C4-2B (cell line): ENCODE measurements around the gene CLTCL1.
"Not testable (repeated sequence)": the region's sequence is repeated elsewhere in the genome, so short reads cannot be mapped to it uniquely, and the experiment has no call there.

ENCODE experiments used
- H3K27ac ChIP-seq: fragments of 450-650 bp; 2 replicates; pipeline ENCODE4 v1.5.1; 2017
- CTCF ChIP-seq: fragments of 450-650 bp; conservative IDR thresholded peaks from 2 replicates; pipeline ENCODE4 v1.5.1; 2017; ENCODE audit warnings: mild to moderate bottlenecking
- ZFX ChIP-seq: fragments of 450-650 bp; IDR thresholded peaks from 2 replicates; pipeline ENCODE4 v1.6.1; 2017

Gene CLTCL1

DNA sequence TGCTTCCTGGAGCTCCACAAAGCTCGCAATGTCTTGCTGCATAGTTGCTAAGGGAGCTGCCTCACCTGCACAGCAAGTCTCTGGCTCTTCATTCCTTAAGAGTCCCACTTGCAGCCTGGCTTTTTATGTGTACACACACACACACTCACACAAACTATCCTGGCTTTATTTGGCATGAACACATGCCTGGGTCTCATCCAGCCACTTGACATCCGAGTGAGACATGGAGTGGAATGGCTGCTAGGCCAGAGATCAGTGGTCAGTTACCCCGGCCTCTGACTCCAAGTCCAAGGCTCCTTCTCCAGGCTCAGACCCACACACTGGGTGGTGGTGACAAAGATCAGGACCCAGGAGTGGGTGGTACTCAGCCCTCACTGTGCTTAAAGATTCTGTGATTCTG lies 37.9 kb upstream of the CLTCL1 start:
- TF ChIP-seq ZFX (no peak), CTCF (no peak)
- H3K27ac ChIP-seq = no peak overlapping the region

DNA sequence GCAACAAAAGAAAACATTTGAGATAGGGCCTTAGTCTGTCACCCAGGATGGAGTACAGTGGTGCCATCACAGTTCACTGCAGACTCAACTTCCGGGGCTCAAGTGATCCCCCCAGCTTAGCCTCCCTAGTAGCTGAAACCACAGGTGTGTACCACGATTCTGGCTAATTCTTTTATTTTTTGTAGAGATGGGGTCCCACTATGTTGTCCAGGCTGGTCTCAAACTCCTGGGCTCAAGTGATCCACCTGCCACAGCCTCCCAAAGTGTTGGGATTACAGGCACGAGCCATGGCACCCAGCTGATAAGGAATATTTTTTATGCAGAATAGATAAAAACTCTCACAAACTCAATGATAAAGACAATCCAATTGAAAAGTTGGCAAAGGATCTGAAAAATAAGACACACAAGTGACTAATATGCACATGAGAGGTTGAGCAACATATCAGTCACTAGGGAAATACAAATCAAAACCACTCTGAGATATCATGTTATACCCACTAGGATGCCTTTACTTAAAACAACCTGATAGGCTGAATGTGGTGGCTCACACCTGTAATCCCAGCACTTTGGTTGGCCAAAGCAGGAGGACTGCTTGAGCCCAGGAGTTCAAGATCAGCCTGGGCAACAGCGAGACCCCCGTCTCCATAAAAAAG lies 33.9 kb upstream of the CLTCL1 start:
- H3K27ac ChIP-seq = no peak overlapping the region
- TF ChIP-seq ZFX (no peak), CTCF (no peak)

DNA sequence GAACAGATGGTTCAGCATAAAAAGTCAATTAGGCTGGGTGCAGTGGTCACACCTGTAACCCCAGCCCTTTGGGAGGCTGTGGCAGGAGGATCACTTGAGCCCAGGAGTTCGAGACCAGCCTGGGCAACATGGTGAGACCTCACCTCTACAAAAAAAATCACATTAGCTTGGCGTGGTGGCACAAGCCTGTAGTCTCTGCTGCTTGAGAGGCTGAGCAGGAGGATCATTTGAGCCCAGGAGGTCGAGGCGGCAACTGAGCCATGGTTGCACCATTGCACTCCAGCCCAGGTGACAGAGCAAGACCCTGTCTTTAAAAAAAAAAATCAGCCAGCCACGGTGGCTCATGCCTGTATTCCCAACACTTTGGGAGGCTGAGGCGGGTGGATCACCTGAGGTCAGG lies 31.9 kb upstream of the CLTCL1 start:
- H3K27ac ChIP-seq = not testable (repeated sequence)

DNA sequence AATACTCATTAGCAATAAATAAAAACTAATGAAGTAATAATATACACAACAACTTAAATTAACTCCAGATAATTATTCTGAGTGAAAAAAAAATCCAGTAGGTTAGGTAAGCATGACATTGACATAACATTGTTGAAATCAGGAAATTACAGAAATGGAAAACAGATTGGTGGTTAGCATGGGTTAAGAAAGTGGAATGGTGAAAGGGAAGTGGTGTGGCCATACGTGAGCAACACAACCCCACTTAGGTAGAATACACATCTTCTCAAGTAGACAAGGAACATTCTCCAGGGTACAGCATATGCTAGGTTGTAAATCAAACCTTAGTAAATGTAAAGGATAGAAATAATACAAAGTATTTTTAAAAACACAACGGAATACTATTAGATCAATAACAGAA lies 30.2 kb upstream of the CLTCL1 start:
- no peak for TF ChIP-seq ZFX
- no peak for TF ChIP-seq CTCF
- H3K27ac ChIP-seq = no peak overlapping the region

GRCh38 chr22:19320136-19320535 lies 28.6 kb upstream of the CLTCL1 start:
- H3K27ac ChIP-seq = not testable (repeated sequence)

GRCh38 chr22:19319281-19319680 lies 27.8 kb upstream of the CLTCL1 start:
- TF ChIP-seq CTCF (no peak), ZFX (no peak)

DNA sequence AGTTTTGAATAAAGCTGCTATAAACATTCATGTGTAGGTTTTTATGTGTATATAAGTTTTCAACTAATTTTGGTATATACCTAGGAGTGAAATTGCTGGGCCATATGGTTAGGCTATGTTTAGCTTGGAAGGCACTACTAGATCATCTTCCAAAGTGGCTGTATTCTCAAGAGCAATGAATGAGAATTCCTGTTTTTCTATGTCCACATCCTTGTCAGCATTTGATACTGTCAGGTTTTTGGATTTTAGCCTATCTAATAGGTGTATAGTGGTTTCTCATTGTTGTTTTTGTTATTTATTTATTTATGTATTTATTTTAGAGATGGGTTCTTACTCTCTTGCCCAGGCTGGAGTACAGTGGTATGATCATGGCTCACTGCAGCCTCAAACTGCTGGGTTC lies 26.3 kb upstream of the CLTCL1 start:
- TF ChIP-seq ZFX (no peak), CTCF (no peak)

More at GRCh38 chr22:19319281-19319680, 27.8 kb upstream of the CLTCL1 start:
- no peak overlapping the region for H3K27ac ChIP-seq

GRCh38 chr22:19307872-19308271 lies 16.4 kb upstream of the CLTCL1 start:
- H3K27ac ChIP-seq = no peak overlapping the region
- TF ChIP-seq CTCF = no peak
- TF ChIP-seq ZFX = no peak

More for the DNA sequence above, 26.3 kb upstream of the CLTCL1 start:
- no peak overlapping the region for H3K27ac ChIP-seq

DNA sequence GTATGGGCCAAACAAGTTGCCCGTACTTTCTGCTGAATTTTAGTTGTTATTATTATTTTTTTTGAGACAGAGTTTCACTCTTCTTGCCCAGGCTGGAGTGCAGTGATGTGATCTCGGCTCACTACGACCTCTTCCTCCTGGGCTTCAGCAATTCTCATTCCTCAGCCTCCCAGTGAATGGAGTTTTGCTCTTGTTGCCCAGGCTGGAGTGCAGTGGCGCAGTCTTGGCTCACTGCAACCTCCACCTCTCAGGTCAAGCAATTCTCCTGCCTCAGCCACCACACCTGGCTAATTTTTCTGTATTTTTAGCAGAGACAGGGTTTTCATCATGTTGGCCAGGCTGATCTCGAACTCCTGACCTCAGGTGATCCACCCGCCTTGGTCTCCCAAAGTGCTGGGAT lies 15.0 kb upstream of the CLTCL1 start:
- H3K27ac ChIP-seq = not testable (repeated sequence)
